ENCODE measurements around the gene PAPPA. TPM values are rescaled to one million over a fixed set of nuclear protein-coding genes. Genes with fewer than 3 reads are reported as not detected.

The PAPPA gene
- total RNA-seq, 1 donor = 56.5 TPM

- no peaks in the 10 kb centered on the region for H4K20me1 ChIP-seq (ENCODE audit: insufficient read depth, low read length)
- no peak overlapping the region for H2AFZ ChIP-seq (ENCODE audit: low read length)
- H3K79me2 ChIP-seq (ENCODE audit: insufficient read depth, low read length) = no peaks in the 10 kb centered on the region
- peaks cover 35% of the 10 kb centered on the region for H3K4me1 ChIP-seq (ENCODE audit: insufficient read depth, low read length)
- no peaks in the 10 kb centered on the region for H3K36me3 ChIP-seq (ENCODE audit: insufficient read depth, low read length)
- H3K9me3 ChIP-seq (ENCODE audit: low read depth, low read length) = no peaks in the 10 kb centered on the region
- no peak for TF ChIP-seq CTCF (IDR thresholded peaks at IDR 0.05; ENCODE audit: extremely low read depth, low read depth, low read length)
- H3K4me2 ChIP-seq (ENCODE audit: insufficient read depth, low read length) = no peak overlapping the region
- peak; percentile 18 for DNase-seq (ENCODE audit: insufficient read length, low spot score, missing footprints)
- H3K4me3 ChIP-seq (ENCODE audit: insufficient read depth, low read length) = no peak overlapping the region
- H3K27ac ChIP-seq (ENCODE audit: low read depth, low read length) = peak overlapping the region; percentile 86
- H3K27me3 ChIP-seq (ENCODE audit: insufficient read depth, low read length) = no peaks in the 10 kb centered on the region
Measured at GRCh38 chr9:116232424-116233159, 79.0 kb downstream of the PAPPA start.

- Histone ChIP-seq H3K4me2 (ENCODE audit: insufficient read depth, low read length) (peak overlapping the region; percentile 7), H4K20me1 (ENCODE audit: insufficient read depth, low read length) (no peaks in the 10 kb centered on the region), H3K4me3 (ENCODE audit: insufficient read depth, low read length) (no peak overlapping the region), H2AFZ (ENCODE audit: low read length) (no peak overlapping the region), H3K9me3 (ENCODE audit: low read depth, low read length) (no peaks in the 10 kb centered on the region), H3K27ac (ENCODE audit: low read depth, low read length) (peak overlapping the region; percentile 86), H3K27me3 (ENCODE audit: insufficient read depth, low read length) (no peaks in the 10 kb centered on the region), H3K36me3 (ENCODE audit: insufficient read depth, low read length) (no peaks in the 10 kb centered on the region), H3K4me1 (ENCODE audit: insufficient read depth, low read length) (peaks cover 41% of the 10 kb centered on the region), H3K79me2 (ENCODE audit: insufficient read depth, low read length) (no peaks in the 10 kb centered on the region)
- TF ChIP-seq CTCF (IDR thresholded peaks at IDR 0.05; ENCODE audit: extremely low read depth, low read depth, low read length) = no peak
- no peak for DNase-seq (ENCODE audit: insufficient read length, low spot score, missing footprints)
Measured at GRCh38 chr9:116233160-116233530, 79.6 kb downstream of the PAPPA start.

GRCh38 chr9:116234081-116234480 is 80.5 kb downstream of the PAPPA start:
- no peak overlapping the region for H3K4me3 ChIP-seq (ENCODE audit: insufficient read depth, low read length)

More at GRCh38 chr9:116234081-116234480, 80.5 kb downstream of the PAPPA start:
- Histone ChIP-seq H3K9me3 (ENCODE audit: low read depth, low read length) (no peaks in the 10 kb centered on the region), H3K27ac (ENCODE audit: low read depth, low read length) (peak overlapping the region; percentile 86), H3K27me3 (ENCODE audit: insufficient read depth, low read length) (no peaks in the 10 kb centered on the region), H3K79me2 (ENCODE audit: insufficient read depth, low read length) (no peaks in the 10 kb centered on the region), H3K4me1 (ENCODE audit: insufficient read depth, low read length) (peaks cover 49% of the 10 kb centered on the region), H2AFZ (ENCODE audit: low read length) (no peak overlapping the region), H3K4me2 (ENCODE audit: insufficient read depth, low read length) (peak overlapping the region; percentile 33), H3K36me3 (ENCODE audit: insufficient read depth, low read length) (no peaks in the 10 kb centered on the region), H4K20me1 (ENCODE audit: insufficient read depth, low read length) (no peaks in the 10 kb centered on the region)
- peak; percentile 73 for DNase-seq (ENCODE audit: insufficient read length, low spot score, missing footprints)
- TF ChIP-seq CTCF (IDR thresholded peaks at IDR 0.05; ENCODE audit: extremely low read depth, low read depth, low read length) = no peak
